Activated naive CD4-positive, alpha-beta T cell treated with anti-CD3 and anti-CD28 coated beads, Interleukin-2, amount 50 U/mL, for 16 hours (primary cell): ENCODE data around the gene SCYL1.
A peak's percentile ranks its signal among the peaks of the same experiment; 100 is the strongest.

Experiments used
- DNase-seq: peaks from one replicate; pipeline ENCODE4 v3.0.0-alpha.2; 2020

SCYL1 gene

GRCh38 chr11:65572356-65573051 is 47.6 kb downstream of the SCYL1 start, which contains the start of gene FAM89B:
Gene FAM89B, plus strand, starts transcription at chr11:65572538. Its CDS starts 132 bp downstream, at chr11:65572670.
- DNase-seq = peak; percentile 89

GRCh38 chr11:65573391-65574079 is 48.7 kb downstream of the SCYL1 start:
- no peak for DNase-seq

GRCh38 chr11:65574109-65574810 is 49.4 kb downstream of the SCYL1 start:
- DNase-seq = peak; percentile 78

- DNase-seq = peak; percentile 43
Observed at GRCh38 chr11:65574811-65575567, 50.1 kb downstream of the SCYL1 start.

- DNase-seq = peak; percentile 71
Observed at GRCh38 chr11:65575568-65576231, 50.8 kb downstream of the SCYL1 start, which contains the start of gene EHBP1L1. Gene EHBP1L1, plus strand, starts transcription at chr11:65576053. Its CDS starts 250 bp downstream, at chr11:65576303.

- no peak for DNase-seq
Observed at GRCh38 chr11:65576232-65576866, 51.5 kb downstream of the SCYL1 start.

- DNase-seq = no peak
Observed at GRCh38 chr11:65576867-65577755, 52.2 kb downstream of the SCYL1 start.

- DNase-seq = no peak
Observed at GRCh38 chr11:65577756-65578109, 52.9 kb downstream of the SCYL1 start.

GRCh38 chr11:65578134-65578533 is 53.3 kb downstream of the SCYL1 start:
- DNase-seq = no peak

- DNase-seq = no peak
Observed at GRCh38 chr11:65578667-65579066, 53.8 kb downstream of the SCYL1 start.

- DNase-seq = no peak
Observed at GRCh38 chr11:65579291-65579690, 54.4 kb downstream of the SCYL1 start.

- no peak for DNase-seq
Observed at GRCh38 chr11:65580031-65580692, 55.3 kb downstream of the SCYL1 start.

- no peak for DNase-seq
Observed at GRCh38 chr11:65580756-65581155, 55.9 kb downstream of the SCYL1 start.

GRCh38 chr11:65581928-65582327 is 57.0 kb downstream of the SCYL1 start:
- no peak for DNase-seq

- no peak for DNase-seq
Observed at GRCh38 chr11:65583589-65583988, 58.7 kb downstream of the SCYL1 start.

- DNase-seq = no peak
Observed at GRCh38 chr11:65584106-65584505, 59.2 kb downstream of the SCYL1 start.

- DNase-seq = no peak
Observed at GRCh38 chr11:65584723-65585171, 59.9 kb downstream of the SCYL1 start.

GRCh38 chr11:65585396-65586246 is 60.7 kb downstream of the SCYL1 start:
- DNase-seq = no peak

GRCh38 chr11:65586247-65586630 is 61.4 kb downstream of the SCYL1 start:
- DNase-seq = no peak
